WTC11 (cell line): ENCODE measurements around the gene TAS2R40.

Experiments
- GABPB1 ChIP-seq: sonication (generic); formaldehyde crosslinking; IDR thresholded peaks from 2 replicates; pipeline ENCODE4 v1.8.1; 2023; ENCODE audit warnings: mild to moderate bottlenecking, missing genetic modification reagents
- JUN ChIP-seq: sonication (generic); formaldehyde crosslinking; IDR thresholded peaks from 2 replicates; pipeline ENCODE4 v1.8.0; 2023; ENCODE audit warnings: mild to moderate bottlenecking, missing genetic modification reagents
- MXD4 ChIP-seq: fragments of 250-450 bp; sonication (Bioruptor Pico); IDR thresholded peaks from 2 replicates; pipeline ENCODE4 v1.8.0; 2021; ENCODE audit warnings: mild to moderate bottlenecking, moderate library complexity, borderline replicate concordance
- NFYB ChIP-seq: sonication (generic); formaldehyde crosslinking; conservative IDR thresholded peaks from 2 replicates; pipeline ENCODE4 v1.8.0; 2022; ENCODE audit warnings: low read depth, missing genetic modification reagents
- NR3C1 ChIP-seq: sonication (generic); formaldehyde crosslinking; conservative IDR thresholded peaks from 2 replicates; pipeline ENCODE4 v1.8.1; 2023; ENCODE audit warnings: low read depth, mild to moderate bottlenecking, missing genetic modification reagents
- SMAD4 ChIP-seq: sonication (generic); formaldehyde crosslinking; IDR thresholded peaks from 2 replicates; pipeline ENCODE4 v1.8.0; 2022; ENCODE audit warnings: mild to moderate bottlenecking, missing genetic modification reagents
- SP1 ChIP-seq: sonication (generic); formaldehyde crosslinking; conservative IDR thresholded peaks from 2 replicates; pipeline ENCODE4 v1.8.1; 2022; ENCODE audit warnings: missing genetic modification reagents
- TF ChIP-seq, protein P1 (sequence below): sonication (generic); formaldehyde crosslinking; IDR thresholded peaks from 2 replicates; pipeline ENCODE4 v1.8.0; 2022; ENCODE audit warnings: mild to moderate bottlenecking, missing genetic modification reagents
- TF ChIP-seq, protein P2 (sequence below): sonication (generic); formaldehyde crosslinking; IDR thresholded peaks from 2 replicates; pipeline ENCODE4 v1.8.0; 2022; ENCODE audit warnings: missing genetic modification reagents
- TF ChIP-seq, protein P3 (sequence below): sonication (generic); formaldehyde crosslinking; IDR thresholded peaks from 2 replicates; pipeline ENCODE4 v1.8.0; 2022; ENCODE audit warnings: mild to moderate bottlenecking, missing genetic modification reagents
- TF ChIP-seq, protein P4 (sequence below): fragments of 200-600 bp; IDR thresholded peaks from 2 replicates; pipeline ENCODE4 v1.8.0; 2022; ENCODE audit warnings: antibody characterized with exemption

DNA sequence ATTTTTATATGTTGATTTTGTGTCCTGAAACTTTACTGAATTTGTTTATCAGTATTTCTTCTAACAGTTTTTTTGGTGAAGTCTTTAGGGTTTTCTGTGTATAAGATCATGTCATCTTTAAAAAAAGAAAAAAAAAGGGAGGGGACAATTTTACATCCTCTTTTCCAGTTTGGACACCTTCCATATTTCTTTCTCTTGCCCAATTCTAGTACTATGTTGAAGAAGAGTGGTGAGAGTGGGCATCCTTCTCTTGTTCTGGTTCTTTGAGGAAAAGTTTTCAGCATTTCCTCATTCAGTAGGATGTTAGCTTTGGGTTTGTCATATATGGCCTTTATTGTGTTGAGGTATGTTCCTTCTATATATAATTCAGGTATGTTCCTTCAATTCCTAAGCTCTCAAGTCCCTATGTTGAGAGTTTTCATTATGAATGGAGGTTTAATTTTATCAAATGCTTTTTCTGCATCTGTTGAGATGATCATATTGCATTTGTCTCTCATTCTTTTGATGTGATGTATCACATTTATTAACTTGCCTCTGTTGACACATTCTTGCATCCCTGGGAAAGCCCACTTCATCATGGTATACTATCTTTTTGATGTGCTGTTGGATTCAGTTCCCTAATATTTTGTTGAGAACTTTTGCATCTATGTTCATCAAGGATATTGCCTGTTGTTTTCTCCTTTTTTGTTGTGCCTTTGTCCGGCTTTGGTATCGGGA is 12.1 kb downstream of the TAS2R40 start:
- TF ChIP-seq, protein P1, sequence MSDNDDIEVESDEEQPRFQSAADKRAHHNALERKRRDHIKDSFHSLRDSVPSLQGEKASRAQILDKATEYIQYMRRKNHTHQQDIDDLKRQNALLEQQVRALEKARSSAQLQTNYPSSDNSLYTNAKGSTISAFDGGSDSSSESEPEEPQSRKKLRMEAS (CRISPR knock-in tag) = no peak
- TF ChIP-seq NR3C1 (CRISPR knock-in tag) = no peak
- TF ChIP-seq NFYB (CRISPR knock-in tag) = no peak
- no peak for TF ChIP-seq GABPB1
- TF ChIP-seq, protein P2, sequence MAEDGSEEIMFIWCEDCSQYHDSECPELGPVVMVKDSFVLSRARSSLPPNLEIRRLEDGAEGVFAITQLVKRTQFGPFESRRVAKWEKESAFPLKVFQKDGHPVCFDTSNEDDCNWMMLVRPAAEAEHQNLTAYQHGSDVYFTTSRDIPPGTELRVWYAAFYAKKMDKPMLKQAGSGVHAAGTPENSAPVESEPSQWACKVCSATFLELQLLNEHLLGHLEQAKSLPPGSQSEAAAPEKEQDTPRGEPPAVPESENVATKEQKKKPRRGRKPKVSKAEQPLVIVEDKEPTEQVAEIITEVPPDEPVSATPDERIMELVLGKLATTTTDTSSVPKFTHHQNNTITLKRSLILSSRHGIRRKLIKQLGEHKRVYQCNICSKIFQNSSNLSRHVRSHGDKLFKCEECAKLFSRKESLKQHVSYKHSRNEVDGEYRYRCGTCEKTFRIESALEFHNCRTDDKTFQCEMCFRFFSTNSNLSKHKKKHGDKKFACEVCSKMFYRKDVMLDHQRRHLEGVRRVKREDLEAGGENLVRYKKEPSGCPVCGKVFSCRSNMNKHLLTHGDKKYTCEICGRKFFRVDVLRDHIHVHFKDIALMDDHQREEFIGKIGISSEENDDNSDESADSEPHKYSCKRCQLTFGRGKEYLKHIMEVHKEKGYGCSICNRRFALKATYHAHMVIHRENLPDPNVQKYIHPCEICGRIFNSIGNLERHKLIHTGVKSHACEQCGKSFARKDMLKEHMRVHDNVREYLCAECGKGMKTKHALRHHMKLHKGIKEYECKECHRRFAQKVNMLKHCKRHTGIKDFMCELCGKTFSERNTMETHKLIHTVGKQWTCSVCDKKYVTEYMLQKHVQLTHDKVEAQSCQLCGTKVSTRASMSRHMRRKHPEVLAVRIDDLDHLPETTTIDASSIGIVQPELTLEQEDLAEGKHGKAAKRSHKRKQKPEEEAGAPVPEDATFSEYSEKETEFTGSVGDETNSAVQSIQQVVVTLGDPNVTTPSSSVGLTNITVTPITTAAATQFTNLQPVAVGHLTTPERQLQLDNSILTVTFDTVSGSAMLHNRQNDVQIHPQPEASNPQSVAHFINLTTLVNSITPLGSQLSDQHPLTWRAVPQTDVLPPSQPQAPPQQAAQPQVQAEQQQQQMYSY (CRISPR knock-in tag) = no peak
- TF ChIP-seq SP1 (CRISPR knock-in tag) = no peak
- TF ChIP-seq, protein P3, sequence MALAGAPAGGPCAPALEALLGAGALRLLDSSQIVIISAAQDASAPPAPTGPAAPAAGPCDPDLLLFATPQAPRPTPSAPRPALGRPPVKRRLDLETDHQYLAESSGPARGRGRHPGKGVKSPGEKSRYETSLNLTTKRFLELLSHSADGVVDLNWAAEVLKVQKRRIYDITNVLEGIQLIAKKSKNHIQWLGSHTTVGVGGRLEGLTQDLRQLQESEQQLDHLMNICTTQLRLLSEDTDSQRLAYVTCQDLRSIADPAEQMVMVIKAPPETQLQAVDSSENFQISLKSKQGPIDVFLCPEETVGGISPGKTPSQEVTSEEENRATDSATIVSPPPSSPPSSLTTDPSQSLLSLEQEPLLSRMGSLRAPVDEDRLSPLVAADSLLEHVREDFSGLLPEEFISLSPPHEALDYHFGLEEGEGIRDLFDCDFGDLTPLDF (CRISPR knock-in tag) = no peak
- TF ChIP-seq SMAD4 (CRISPR knock-in tag) = no peak
- TF ChIP-seq, protein P4, sequence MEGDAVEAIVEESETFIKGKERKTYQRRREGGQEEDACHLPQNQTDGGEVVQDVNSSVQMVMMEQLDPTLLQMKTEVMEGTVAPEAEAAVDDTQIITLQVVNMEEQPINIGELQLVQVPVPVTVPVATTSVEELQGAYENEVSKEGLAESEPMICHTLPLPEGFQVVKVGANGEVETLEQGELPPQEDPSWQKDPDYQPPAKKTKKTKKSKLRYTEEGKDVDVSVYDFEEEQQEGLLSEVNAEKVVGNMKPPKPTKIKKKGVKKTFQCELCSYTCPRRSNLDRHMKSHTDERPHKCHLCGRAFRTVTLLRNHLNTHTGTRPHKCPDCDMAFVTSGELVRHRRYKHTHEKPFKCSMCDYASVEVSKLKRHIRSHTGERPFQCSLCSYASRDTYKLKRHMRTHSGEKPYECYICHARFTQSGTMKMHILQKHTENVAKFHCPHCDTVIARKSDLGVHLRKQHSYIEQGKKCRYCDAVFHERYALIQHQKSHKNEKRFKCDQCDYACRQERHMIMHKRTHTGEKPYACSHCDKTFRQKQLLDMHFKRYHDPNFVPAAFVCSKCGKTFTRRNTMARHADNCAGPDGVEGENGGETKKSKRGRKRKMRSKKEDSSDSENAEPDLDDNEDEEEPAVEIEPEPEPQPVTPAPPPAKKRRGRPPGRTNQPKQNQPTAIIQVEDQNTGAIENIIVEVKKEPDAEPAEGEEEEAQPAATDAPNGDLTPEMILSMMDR = no peak
- no peak for TF ChIP-seq JUN (CRISPR knock-in tag)
- TF ChIP-seq MXD4 (CRISPR knock-in tag) = no peak
